ENCODE results near the gene C1orf198.

Gene C1orf198

GRCh38 chr1:230867903-230868735 is at the start of gene C1orf198:
TSS of gene C1orf198 (minus strand) at chr1:230868521. CDS start at chr1:230868512, 9 bp downstream.
- DNase-seq (ENCODE audit: low read depth in 1 of 2, low spot score in 1 of 2), result peak; percentile 52 to 74

- peak; percentile 36 to 66 for DNase-seq (ENCODE audit: low read depth in 1 of 2, low spot score in 1 of 2)
Measured at GRCh38 chr1:230917284-230918135, 49.2 kb upstream of the C1orf198 start.

GRCh38 chr1:230916587-230917283 is 48.4 kb upstream of the C1orf198 start:
- DNase-seq (ENCODE audit: low read depth in 1 of 2, low spot score in 1 of 2), result no peak

GRCh38 chr1:230915078-230915477 is 46.8 kb upstream of the C1orf198 start:
- DNase-seq (ENCODE audit: low read depth in 1 of 2, low spot score in 1 of 2), result no peak

GRCh38 chr1:230913496-230913895 is 45.2 kb upstream of the C1orf198 start:
- DNase-seq (ENCODE audit: low read depth in 1 of 2, low spot score in 1 of 2), result no peak

GRCh38 chr1:230910755-230911117 is 42.4 kb upstream of the C1orf198 start:
- no peak for DNase-seq (ENCODE audit: low read depth in 1 of 2, low spot score in 1 of 2)

GRCh38 chr1:230909974-230910754 is 41.8 kb upstream of the C1orf198 start:
- DNase-seq (ENCODE audit: low read depth in 1 of 2, low spot score in 1 of 2), result no peak

- DNase-seq (ENCODE audit: low read depth in 1 of 2, low spot score in 1 of 2), result no peak
Measured at GRCh38 chr1:230907472-230908205, 39.3 kb upstream of the C1orf198 start.

- DNase-seq (ENCODE audit: low read depth in 1 of 2, low spot score in 1 of 2), result no peak
Measured at GRCh38 chr1:230906226-230906625, 37.9 kb upstream of the C1orf198 start.

GRCh38 chr1:230905733-230906132 is 37.4 kb upstream of the C1orf198 start:
- DNase-seq (ENCODE audit: low read depth in 1 of 2, low spot score in 1 of 2), result no peak

- DNase-seq (ENCODE audit: low read depth in 1 of 2, low spot score in 1 of 2), result no peak
Measured at GRCh38 chr1:230902349-230902923, 34.1 kb upstream of the C1orf198 start.

- no peak for DNase-seq (ENCODE audit: low read depth in 1 of 2, low spot score in 1 of 2)
Measured at GRCh38 chr1:230901671-230902070, 33.4 kb upstream of the C1orf198 start.

- DNase-seq (ENCODE audit: low read depth in 1 of 2, low spot score in 1 of 2), result no peak
Measured at GRCh38 chr1:230900984-230901383, 32.7 kb upstream of the C1orf198 start.

GRCh38 chr1:230899841-230900251 is 31.5 kb upstream of the C1orf198 start:
- no peak for DNase-seq (ENCODE audit: low read depth in 1 of 2, low spot score in 1 of 2)

- DNase-seq (ENCODE audit: low read depth in 1 of 2, low spot score in 1 of 2), result no peak
Measured at GRCh38 chr1:230898748-230899147, 30.4 kb upstream of the C1orf198 start.

- DNase-seq (ENCODE audit: low read depth in 1 of 2, low spot score in 1 of 2), result no peak
Measured at GRCh38 chr1:230898144-230898543, 29.8 kb upstream of the C1orf198 start.

- DNase-seq (ENCODE audit: low read depth in 1 of 2, low spot score in 1 of 2), result no peak
Measured at GRCh38 chr1:230896779-230897178, 28.5 kb upstream of the C1orf198 start.

GRCh38 chr1:230895452-230895851 is 27.1 kb upstream of the C1orf198 start:
- DNase-seq (ENCODE audit: low read depth in 1 of 2, low spot score in 1 of 2), result no peak

GRCh38 chr1:230894664-230895063 is 26.3 kb upstream of the C1orf198 start:
- no peak for DNase-seq (ENCODE audit: low read depth in 1 of 2, low spot score in 1 of 2)

- no peak for DNase-seq (ENCODE audit: low read depth in 1 of 2, low spot score in 1 of 2)
Measured at GRCh38 chr1:230894032-230894431, 25.7 kb upstream of the C1orf198 start.
